ENCODE data around the gene CDK5. TPM values are rescaled to one million over a fixed set of nuclear protein-coding genes. Genes with fewer than 3 reads are reported as not detected.

Gene CDK5
- total and polyA plus RNA-seq, 9 of the 15 experiments (the other 6 are each of a cell fraction or from before 2014, with no cell fraction given), result 3.2 to 38.0 (median 27.5) TPM

GRCh38 chr7:151028131-151028947 is 29.4 kb downstream of the CDK5 start, which contains the start of gene ABCB8 (continued):
- TF ChIP-seq HOMEZ (CRISPR knock-in tag; IDR thresholded peaks at IDR 0.05) (0 out of 2 replicates have a peak, but pooled peaks have one; percentile 34), NFYB (IDR thresholded peaks at IDR 0.05; ENCODE audit: extremely low read depth, insufficient read length) (peak; percentile 99), ZNF133 (CRISPR knock-in tag; IDR thresholded peaks at IDR 0.05) (no peak), ZKSCAN1 (IDR thresholded peaks at IDR 0.05; ENCODE audit: low read depth, low read length) (peak; percentile 47; the same call in 1 of the 2 replicates), POLR2AphosphoS2 (IDR thresholded peaks at IDR 0.05; ENCODE audit: low read length) (no peak), E2F8 (IDR thresholded peaks at IDR 0.05; ENCODE audit: low read depth, partially characterized antibody) (peak; percentile 29), TGIF2 (CRISPR knock-in tag; IDR thresholded peaks at IDR 0.05) (peak; percentile 98; the same call in 1 of the 2 replicates), ELF2 (CRISPR knock-in tag; IDR thresholded peaks at IDR 0.05) (peak; percentile 74; the same call in 1 of the 2 replicates), ZBTB1 (CRISPR knock-in tag; IDR thresholded peaks at IDR 0.05; ENCODE audit: borderline replicate concordance, low read depth) (peak; percentile 78; the same call in 1 of the 2 replicates), HNRNPL (IDR thresholded peaks at IDR 0.05; ENCODE audit: low read depth, low read length) (no peak)
- TF ChIP-seq, protein P1, sequence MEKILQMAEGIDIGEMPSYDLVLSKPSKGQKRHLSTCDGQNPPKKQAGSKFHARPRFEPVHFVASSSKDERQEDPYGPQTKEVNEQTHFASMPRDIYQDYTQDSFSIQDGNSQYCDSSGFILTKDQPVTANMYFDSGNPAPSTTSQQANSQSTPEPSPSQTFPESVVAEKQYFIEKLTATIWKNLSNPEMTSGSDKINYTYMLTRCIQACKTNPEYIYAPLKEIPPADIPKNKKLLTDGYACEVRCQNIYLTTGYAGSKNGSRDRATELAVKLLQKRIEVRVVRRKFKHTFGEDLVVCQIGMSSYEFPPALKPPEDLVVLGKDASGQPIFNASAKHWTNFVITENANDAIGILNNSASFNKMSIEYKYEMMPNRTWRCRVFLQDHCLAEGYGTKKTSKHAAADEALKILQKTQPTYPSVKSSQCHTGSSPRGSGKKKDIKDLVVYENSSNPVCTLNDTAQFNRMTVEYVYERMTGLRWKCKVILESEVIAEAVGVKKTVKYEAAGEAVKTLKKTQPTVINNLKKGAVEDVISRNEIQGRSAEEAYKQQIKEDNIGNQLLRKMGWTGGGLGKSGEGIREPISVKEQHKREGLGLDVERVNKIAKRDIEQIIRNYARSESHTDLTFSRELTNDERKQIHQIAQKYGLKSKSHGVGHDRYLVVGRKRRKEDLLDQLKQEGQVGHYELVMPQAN (IDR thresholded peaks at IDR 0.05; ENCODE audit: borderline replicate concordance), result peak; percentile 86
- TF ChIP-seq, protein P2, sequence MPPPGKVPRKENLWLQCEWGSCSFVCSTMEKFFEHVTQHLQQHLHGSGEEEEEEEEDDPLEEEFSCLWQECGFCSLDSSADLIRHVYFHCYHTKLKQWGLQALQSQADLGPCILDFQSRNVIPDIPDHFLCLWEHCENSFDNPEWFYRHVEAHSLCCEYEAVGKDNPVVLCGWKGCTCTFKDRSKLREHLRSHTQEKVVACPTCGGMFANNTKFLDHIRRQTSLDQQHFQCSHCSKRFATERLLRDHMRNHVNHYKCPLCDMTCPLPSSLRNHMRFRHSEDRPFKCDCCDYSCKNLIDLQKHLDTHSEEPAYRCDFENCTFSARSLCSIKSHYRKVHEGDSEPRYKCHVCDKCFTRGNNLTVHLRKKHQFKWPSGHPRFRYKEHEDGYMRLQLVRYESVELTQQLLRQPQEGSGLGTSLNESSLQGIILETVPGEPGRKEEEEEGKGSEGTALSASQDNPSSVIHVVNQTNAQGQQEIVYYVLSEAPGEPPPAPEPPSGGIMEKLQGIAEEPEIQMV (tag; conservative IDR thresholded peaks at IDR 0.05; ENCODE audit: low read depth), result no peak
- TF ChIP-seq, protein P3, sequence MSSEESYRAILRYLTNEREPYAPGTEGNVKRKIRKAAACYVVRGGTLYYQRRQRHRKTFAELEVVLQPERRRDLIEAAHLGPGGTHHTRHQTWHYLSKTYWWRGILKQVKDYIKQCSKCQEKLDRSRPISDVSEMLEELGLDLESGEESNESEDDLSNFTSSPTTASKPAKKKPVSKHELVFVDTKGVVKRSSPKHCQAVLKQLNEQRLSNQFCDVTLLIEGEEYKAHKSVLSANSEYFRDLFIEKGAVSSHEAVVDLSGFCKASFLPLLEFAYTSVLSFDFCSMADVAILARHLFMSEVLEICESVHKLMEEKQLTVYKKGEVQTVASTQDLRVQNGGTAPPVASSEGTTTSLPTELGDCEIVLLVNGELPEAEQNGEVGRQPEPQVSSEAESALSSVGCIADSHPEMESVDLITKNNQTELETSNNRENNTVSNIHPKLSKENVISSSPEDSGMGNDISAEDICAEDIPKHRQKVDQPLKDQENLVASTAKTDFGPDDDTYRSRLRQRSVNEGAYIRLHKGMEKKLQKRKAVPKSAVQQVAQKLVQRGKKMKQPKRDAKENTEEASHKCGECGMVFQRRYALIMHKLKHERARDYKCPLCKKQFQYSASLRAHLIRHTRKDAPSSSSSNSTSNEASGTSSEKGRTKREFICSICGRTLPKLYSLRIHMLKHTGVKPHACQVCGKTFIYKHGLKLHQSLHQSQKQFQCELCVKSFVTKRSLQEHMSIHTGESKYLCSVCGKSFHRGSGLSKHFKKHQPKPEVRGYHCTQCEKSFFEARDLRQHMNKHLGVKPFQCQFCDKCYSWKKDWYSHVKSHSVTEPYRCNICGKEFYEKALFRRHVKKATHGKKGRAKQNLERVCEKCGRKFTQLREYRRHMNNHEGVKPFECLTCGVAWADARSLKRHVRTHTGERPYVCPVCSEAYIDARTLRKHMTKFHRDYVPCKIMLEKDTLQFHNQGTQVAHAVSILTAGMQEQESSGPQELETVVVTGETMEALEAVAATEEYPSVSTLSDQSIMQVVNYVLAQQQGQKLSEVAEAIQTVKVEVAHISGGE (CRISPR knock-in tag; IDR thresholded peaks at IDR 0.05), result peak in 1 of 3 experiments; percentile 83; a peak in 2 of 6 replicates

Measured in K562 (cell line).